Astrocyte (in vitro differentiated cells and primary cell): ENCODE measurements around the gene ADAP1.
"Not testable (repeated sequence)": the region's sequence is repeated elsewhere in the genome, so short reads cannot be mapped to it uniquely, and the experiment has no call there.

ENCODE experiments used
- CTCF ChIP-seq: IDR thresholded peaks from 2 replicates; pipeline ENCODE4 v1.5.1; 2011; ENCODE audit warnings: low read depth, mild to moderate bottlenecking, inconsistent platforms, low read length, moderate library complexity; ENCODE audit not compliant: insufficient read depth
- EZH2 ChIP-seq: IDR thresholded peaks from 2 replicates; pipeline ENCODE4 v1.6.1; 2012; ENCODE audit warnings: mild to moderate bottlenecking, low read length, inconsistent platforms; ENCODE audit not compliant: insufficient read depth

- not testable (repeated sequence) for TF ChIP-seq CTCF, EZH2
Observed at GRCh38 chr7:1001069-1001770, 46.7 kb upstream of the ADAP1 start.
